HL-60/S4 treated with retinoic acid at 250 ng/mL for 4 days and 3 days (cell line): ENCODE data around the gene RHBDD2.
"Not testable (repeated sequence)": the region's sequence is repeated elsewhere in the genome, so short reads cannot be mapped to it uniquely, and the experiment has no call there.

Source experiments
- in situ Hi-C: fragments of 300-500 bp; cut with MboI; formaldehyde crosslinking; loops from 2 replicates; pipeline ENCODE4 v1.7.0; 2022; ENCODE audit warnings: low sequenced_read_pairs

The RHBDD2 gene

GRCh38 chr7:75878769-75879611, at the start of gene RHBDD2:
Gene RHBDD2, plus strand, starts transcription at chr7:75879034. Its CDS starts 49 bp downstream, at chr7:75879083.
- in situ Hi-C loops, result no loop called here

DNA sequence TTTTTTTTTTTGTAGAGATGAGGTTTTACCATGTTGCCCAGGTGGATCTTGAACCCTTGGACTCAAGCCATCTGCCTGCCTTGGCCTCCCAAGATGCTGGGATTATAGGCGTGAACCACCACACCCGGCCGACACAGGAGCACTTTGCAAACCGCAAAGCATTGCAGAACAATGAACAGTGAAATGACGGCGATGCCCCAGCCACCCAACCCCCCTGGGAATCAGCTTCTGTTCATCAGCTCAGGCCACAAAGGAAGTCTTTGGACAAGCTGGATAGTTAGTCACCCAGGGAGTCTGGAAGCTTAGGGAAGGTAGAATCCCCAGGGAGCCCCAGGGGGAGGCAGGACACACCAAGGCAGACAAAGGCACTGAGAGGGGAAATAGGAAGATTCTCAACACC, 49.2 kb upstream of the RHBDD2 start:
- in situ Hi-C loops, result not testable (repeated sequence)

DNA sequence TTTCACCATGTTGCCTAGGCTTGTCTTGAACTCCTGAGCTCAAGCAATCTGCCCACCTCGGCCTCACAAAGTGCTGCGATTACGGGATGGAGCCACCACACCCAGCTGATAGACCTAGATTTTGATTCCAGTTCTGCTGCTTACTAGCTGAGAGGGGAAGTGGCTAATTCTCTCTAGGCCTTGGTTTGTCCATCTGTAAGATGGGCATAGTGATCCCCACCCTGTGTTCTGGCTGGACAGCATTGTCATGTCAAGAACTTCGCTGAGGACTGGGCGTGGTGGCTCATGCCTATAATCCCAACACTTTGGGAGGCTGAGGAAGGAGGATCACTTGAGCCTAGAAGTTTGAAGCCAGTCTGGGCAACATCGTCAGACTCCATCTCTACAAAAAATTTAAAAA, 47.9 kb upstream of the RHBDD2 start:
- in situ Hi-C loops, result no loop called here

- in situ Hi-C loops, result not testable (repeated sequence)
These were observed 45.2 kb upstream of the RHBDD2 start for GRCh38 chr7:75833662-75834061.

DNA sequence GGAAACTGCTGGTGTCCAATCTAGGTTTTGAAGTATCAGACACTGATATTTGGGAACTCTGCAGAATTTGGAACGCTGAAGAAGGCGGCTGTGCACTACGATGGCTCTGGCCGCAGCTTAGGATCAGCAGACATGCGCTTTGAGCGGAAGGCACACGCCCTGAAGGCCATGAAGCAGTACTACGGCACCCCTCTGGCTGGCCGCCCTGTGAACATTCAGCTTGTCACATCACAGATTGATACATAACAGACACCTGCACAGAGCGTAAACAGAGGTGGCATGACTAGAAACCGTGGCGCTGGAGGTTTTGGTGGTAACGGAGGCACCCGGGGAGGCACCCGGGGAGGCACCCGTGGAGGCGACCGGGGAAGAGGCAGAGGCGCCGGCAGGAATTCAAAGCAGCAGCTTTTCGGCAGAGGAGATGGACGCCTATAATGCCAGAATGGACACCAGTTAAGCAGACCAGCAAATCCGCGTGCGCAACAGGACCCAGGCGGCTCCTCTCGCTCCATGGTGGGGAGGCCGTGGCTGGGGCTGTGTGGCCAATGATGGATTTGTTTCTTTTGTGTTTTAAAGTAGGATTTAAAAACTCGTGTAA, 43.0 kb upstream of the RHBDD2 start:
- in situ Hi-C loops, result no loop called here

- in situ Hi-C loops, result no loop called here
These were observed 42.0 kb upstream of the RHBDD2 start for GRCh38 chr7:75836798-75837197.

- in situ Hi-C loops, result not testable (repeated sequence)
These were observed 40.4 kb upstream of the RHBDD2 start for GRCh38 chr7:75838281-75838930.

GRCh38 chr7:75840029-75840428, 38.8 kb upstream of the RHBDD2 start:
- in situ Hi-C loops, result no loop called here

- in situ Hi-C loops, result no loop called here
These were observed 35.9 kb upstream of the RHBDD2 start for GRCh38 chr7:75842836-75843446.

- in situ Hi-C loops, result no loop called here
These were observed 35.2 kb upstream of the RHBDD2 start for GRCh38 chr7:75843613-75844116.

GRCh38 chr7:75844158-75844557, 34.7 kb upstream of the RHBDD2 start:
- in situ Hi-C loops, result no loop called here

GRCh38 chr7:75845132-75845531, 33.7 kb upstream of the RHBDD2 start:
- in situ Hi-C loops, result not testable (repeated sequence)

DNA sequence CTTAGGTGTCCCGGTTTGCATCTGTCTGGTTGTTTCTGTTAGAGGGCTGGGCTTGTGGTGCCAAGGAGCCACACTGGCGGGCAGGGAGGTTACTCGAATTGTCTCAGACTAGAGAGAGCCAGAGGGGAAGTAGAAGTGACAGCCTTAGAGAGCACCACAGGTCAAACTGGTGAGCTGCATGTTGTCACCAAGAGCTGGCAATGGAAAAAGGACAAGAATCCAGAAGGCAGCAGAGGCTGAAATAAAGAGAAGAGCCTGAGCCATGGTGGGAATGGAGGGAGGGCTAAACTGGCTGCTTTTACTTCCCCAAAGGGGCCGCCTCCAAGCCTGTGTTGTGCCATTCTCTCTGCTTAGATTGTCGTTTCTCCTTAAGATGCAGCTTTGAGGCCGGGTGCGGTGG, 31.1 kb upstream of the RHBDD2 start:
- in situ Hi-C loops, result no loop called here

DNA sequence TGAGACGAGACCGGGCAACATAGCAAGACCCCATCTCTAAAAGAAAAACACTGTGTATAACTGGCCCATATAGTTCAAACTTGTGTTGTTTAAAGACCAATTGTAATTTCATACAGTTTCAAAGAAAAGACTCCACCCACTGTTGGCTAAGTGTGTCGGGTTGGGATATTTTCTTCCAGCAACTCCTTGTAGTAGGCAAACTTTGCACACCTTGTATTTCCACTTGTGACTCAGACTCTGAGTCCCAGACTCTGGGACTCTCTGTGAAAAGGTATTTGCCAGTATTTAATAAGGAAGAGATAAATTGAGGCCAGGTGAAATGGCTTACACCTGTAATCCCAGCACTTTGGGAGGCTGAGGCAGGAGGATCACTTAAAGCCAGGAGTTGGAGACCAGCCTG, 29.3 kb upstream of the RHBDD2 start:
- in situ Hi-C loops, result no loop called here

DNA sequence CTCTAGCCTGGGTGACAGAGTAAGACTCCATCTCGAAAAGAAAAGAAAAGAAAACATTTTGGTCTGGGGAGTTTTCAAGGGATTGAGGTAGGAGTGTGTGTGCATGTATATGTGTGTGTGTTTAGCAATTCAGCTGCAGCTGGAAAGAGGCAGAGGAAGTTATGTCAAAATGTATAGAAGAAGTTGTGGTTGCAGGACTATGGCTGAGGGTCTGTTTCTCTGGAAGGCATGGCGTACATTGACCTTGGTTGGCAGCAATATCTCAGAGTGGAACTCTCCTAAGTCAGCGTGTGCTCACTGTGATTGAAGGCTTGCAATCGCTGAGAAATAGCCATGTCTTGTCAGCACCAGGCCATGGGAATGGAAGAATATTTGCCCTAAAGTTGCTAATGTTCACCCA, 28.6 kb upstream of the RHBDD2 start:
- in situ Hi-C loops, result loop anchor here (10.0 kb wide), 1 partner anchor 45 kb away; no protein-coding TSS in a partner anchor

DNA sequence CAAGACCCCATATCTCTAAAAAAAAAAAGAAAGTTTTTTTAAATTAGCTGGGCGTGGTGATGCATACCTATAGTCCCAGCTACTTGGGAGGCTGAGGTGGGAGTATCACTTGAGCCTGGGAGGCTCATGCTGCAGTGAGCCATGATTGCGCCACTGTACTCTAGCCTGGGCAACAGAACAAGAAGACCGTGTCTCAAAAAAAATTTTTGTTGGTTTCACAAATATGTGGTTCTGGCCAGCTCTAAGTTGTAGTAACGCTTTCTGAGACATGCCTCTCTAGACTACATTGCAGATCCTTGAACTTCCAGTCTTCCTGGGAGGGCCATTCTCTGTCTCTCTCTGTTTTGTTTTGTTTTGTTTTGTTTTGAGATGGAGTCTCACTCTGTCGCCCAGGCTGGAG, 24.6 kb upstream of the RHBDD2 start:
- in situ Hi-C loops, result loop anchor here (10.0 kb wide), 1 partner anchor 49 kb away; no protein-coding TSS in a partner anchor

GRCh38 chr7:75854813-75855345, 24.0 kb upstream of the RHBDD2 start:
- in situ Hi-C loops, result loop anchor here (10.0 kb wide), 1 partner anchor 50 kb away; no protein-coding TSS in a partner anchor

- in situ Hi-C loops, result loop anchor here (10.0 kb wide), 1 partner anchor 52 kb away; no protein-coding TSS in a partner anchor
These were observed 22.3 kb upstream of the RHBDD2 start for GRCh38 chr7:75856536-75856935.

DNA sequence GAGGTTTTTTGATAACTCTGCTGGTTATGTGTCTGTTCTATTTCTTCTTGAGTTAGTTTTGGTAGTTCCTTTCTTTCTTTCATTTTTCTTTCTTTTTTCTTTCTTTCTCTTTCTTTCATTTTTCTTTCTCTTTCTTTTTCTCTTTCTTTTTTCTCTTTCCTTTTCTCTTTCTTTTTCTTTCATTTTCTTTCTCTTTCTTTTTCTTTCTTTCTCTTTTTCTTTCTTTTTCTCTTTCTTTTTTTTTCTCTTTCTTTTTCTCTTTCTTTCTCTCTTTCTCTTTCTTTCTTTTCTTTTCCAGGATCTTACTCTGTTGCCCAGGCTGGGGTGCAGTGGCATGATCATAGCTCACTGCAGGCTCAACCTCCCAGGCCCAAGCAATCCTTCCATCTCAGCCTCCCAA, 20.4 kb upstream of the RHBDD2 start:
- in situ Hi-C loops, result loop anchor here (10.0 kb wide), 1 partner anchor 54 kb away; no protein-coding TSS in a partner anchor

DNA sequence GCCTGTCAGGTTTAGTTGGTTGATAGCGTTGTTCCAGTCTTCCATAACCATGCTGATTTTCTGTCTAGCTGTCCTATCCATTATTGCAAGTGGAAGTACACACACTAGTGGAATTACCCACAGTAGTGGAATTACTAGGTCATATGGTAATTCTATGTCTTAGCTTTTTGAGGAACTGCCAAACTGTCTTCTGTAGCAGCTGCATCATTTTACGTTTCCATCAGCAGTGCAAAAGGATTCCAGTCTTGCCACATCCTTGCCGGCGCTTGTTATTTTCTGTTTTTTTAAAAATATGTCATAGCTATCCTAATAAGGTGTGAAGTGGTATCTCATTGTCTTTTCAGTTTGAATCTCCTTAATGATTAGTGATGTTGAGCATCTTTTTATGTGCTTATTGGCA, 17.2 kb upstream of the RHBDD2 start:
- in situ Hi-C loops, result no loop called here

GRCh38 chr7:75864251-75864650, 14.6 kb upstream of the RHBDD2 start:
- in situ Hi-C loops, result not testable (repeated sequence)
